ENCODE data around the gene MAPK6.

- TF ChIP-seq CTCF (IDR thresholded peaks at IDR 0.05) (no peak), EZH2 (IDR thresholded peaks at IDR 0.05) (no peak), EZH2phosphoT487 (IDR thresholded peaks at IDR 0.05) (no peak)
These were observed 16.7 kb upstream of the MAPK6 start for GRCh38 chr15:52002351-52002750.
